Activated T-helper 1 cell treated with anti-CD3 and anti-CD28 coated beads, Interleukin-12 subunit alpha, Interleukin-12 subunit beta, Interleukin-2, Interleukin-4 antibody, amounts not matched to agents 30 ng/mL and 10 ng/mL and 1 ng/mL, durations not matched to agents 14 hours and 24 hours and 36 hours (primary cell): ENCODE data around the gene VSIG8. TPM values are rescaled to one million over a fixed set of nuclear protein-coding genes. Genes with fewer than 3 reads are reported as not detected.

ENCODE experiments used
- DNase-seq: peaks from one replicate; pipeline ENCODE4 v3.0.0; 2021; ENCODE audit warnings: low spot score
- H3K27ac Mint-ChIP-seq: one replicate; pipeline ENCODE4 v1.8.0; 2021; ENCODE audit warnings: mild to moderate bottlenecking, mixed read lengths
- H3K27me3 Mint-ChIP-seq: one replicate; pipeline ENCODE4 v1.8.0; 2022; ENCODE audit warnings: mild to moderate bottlenecking, moderate library complexity, mixed read lengths; ENCODE audit not compliant: insufficient read depth
- H3K36me3 Mint-ChIP-seq: one replicate; pipeline ENCODE4 v1.8.0; 2021; ENCODE audit warnings: low read depth, mixed read lengths
- H3K4me1 Mint-ChIP-seq: one replicate; pipeline ENCODE4 v1.8.0; 2021; ENCODE audit warnings: low read depth, mixed read lengths
- H3K4me3 Mint-ChIP-seq: one replicate; pipeline ENCODE4 v1.8.0; 2021; ENCODE audit warnings: mild to moderate bottlenecking, moderate library complexity, mixed read lengths
- H3K9me3 Mint-ChIP-seq: one replicate; pipeline ENCODE4 v1.8.0; 2021; ENCODE audit warnings: mixed read lengths
- intact Hi-C: fragments of 100-400 bp; cut with micrococcal nuclease; formaldehyde crosslinking; loops from one replicate; pipeline ENCODE4 v1.15.1; 2024
- total RNA-seq: library from RNA; stranded (reverse); gene quantifications from 2 replicates; pipeline ENCODE4 v1.2.3, GENCODE V29; 2022

Gene VSIG8
- total RNA-seq, 1 donor from 2014 or later: not detected

DNA sequence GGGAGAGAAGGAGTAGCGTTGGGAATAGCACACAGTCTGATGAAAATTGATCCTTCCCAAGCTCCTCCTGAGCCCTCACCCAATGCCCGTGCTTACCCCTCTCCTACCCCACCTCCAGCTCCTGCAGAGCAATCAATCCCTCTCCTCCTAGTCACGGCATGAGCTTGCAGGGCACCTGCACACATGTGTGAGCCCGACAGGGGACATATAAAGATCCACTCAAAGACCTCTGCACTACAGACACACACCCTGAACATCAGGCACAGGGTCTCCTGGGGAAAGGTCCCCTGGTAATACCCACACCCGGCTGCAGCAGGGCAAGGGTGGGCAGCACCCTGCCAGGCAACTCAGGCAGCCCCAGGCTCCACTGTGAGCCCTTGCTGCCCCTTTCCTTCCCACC is 426 bp downstream of the VSIG8 start:
- Mint-ChIP-seq H3K27me3 (peaks cover 17% of the 10 kb centered on the region), H3K27ac (no peak overlapping the region), H3K36me3 (no peaks in the 10 kb centered on the region), H3K4me3 (no peak overlapping the region), H3K4me1 (peaks cover 10% of the 10 kb centered on the region), H3K9me3 (no peaks in the 10 kb centered on the region)
- no peak for DNase-seq
- intact Hi-C loops: no loop called here

GRCh38 chr1:159861218-159861617 is 1.2 kb downstream of the VSIG8 start:
- Mint-ChIP-seq H3K27ac (no peak overlapping the region), H3K4me3 (no peak overlapping the region), H3K4me1 (peaks cover 2% of the 10 kb centered on the region), H3K9me3 (no peaks in the 10 kb centered on the region), H3K27me3 (peaks cover 14% of the 10 kb centered on the region), H3K36me3 (no peaks in the 10 kb centered on the region)
- intact Hi-C loops: no loop called here
- DNase-seq: no peak

- no peak for DNase-seq
- intact Hi-C loops: no loop called here
- Mint-ChIP-seq H3K4me3 (no peak overlapping the region), H3K27me3 (peaks cover 14% of the 10 kb centered on the region), H3K9me3 (no peaks in the 10 kb centered on the region), H3K36me3 (no peaks in the 10 kb centered on the region), H3K27ac (no peak overlapping the region), H3K4me1 (peaks cover under 1% of the 10 kb centered on the region)
Observed at GRCh38 chr1:159860456-159860855, 2.0 kb downstream of the VSIG8 start.

DNA sequence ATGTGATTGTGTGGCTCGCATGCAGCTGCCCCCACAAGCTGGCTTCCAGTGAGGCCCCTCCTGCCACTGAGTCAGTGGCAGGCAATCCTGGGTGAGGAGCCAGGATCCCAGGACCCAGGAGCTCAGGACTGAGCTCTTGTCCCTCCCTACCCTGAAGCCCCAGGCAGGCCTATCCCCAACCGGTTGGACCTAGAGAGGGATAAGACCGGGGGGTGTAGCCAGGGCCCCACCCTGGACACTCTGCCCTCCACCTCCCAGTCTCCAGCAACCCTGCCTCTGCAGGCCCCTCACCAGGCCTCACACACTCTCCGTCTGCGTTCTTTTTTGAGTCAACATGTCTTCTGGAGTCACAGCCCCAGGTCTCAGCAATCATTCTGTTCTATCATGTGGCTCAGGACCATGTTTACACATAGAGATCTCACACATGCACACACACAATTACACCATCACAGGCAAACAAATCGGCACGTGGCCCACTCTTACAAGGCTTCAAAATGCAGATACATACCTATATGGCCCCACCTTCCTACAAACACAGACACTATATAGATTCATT is 2.6 kb downstream of the VSIG8 start:
- no peak overlapping the region for H3K27ac Mint-ChIP-seq
- H3K27me3 Mint-ChIP-seq: peaks cover 14% of the 10 kb centered on the region
- DNase-seq: no peak
- H3K4me1 Mint-ChIP-seq: peaks cover 6% of the 10 kb centered on the region
- no peaks in the 10 kb centered on the region for H3K9me3 Mint-ChIP-seq
- intact Hi-C loops: no loop called here
- H3K4me3 Mint-ChIP-seq: no peak overlapping the region
- H3K36me3 Mint-ChIP-seq: no peaks in the 10 kb centered on the region

DNA sequence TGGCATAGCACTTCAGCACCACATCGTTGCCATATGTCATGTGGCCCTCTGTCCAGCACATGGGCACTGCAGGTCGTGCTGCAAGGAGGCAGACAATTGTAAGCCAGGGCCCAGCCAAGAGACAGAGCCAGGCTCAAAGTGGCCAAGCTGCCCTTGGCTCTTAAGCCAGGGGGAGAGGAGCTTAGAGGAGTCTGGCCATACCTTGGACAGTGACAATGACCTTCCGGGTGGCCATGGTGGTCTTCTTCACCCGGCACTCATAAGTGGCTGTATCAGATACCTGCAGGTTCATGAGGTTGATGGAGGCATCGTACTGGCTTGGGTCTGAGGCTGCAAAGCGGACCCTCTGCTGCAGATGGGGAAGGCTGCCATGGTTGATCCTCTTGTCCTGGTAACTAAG is 4.6 kb downstream of the VSIG8 start:
- Mint-ChIP-seq H3K27ac (no peak overlapping the region), H3K27me3 (peaks cover 19% of the 10 kb centered on the region), H3K4me3 (no peak overlapping the region), H3K9me3 (no peaks in the 10 kb centered on the region), H3K4me1 (peaks cover 13% of the 10 kb centered on the region), H3K36me3 (no peaks in the 10 kb centered on the region)
- DNase-seq: no peak
- intact Hi-C loops: no loop called here

DNA sequence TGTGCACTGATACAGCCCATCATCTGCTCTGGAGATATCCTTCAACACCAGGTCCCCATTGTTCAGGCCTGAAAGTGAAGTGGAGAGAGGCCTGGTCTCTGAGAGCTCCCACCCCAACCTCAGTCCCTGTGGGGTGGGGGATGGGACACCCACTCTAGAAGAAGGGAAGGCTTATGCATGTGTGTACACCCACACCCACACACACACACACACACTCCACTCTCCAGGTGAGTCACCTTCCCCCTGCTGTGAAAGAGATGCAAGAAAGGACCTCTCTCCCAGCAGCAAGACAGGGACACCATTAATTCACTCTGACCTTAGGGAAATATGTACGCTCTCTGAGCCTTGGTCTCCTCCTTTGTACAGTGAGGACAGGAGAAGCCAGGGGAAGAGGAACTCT is 5.9 kb downstream of the VSIG8 start:
- Mint-ChIP-seq H3K36me3 (no peaks in the 10 kb centered on the region), H3K27ac (no peak overlapping the region), H3K4me3 (no peak overlapping the region), H3K4me1 (peaks cover 13% of the 10 kb centered on the region), H3K9me3 (no peaks in the 10 kb centered on the region), H3K27me3 (peaks cover 24% of the 10 kb centered on the region)
- intact Hi-C loops: no loop called here
- no peak for DNase-seq

DNA sequence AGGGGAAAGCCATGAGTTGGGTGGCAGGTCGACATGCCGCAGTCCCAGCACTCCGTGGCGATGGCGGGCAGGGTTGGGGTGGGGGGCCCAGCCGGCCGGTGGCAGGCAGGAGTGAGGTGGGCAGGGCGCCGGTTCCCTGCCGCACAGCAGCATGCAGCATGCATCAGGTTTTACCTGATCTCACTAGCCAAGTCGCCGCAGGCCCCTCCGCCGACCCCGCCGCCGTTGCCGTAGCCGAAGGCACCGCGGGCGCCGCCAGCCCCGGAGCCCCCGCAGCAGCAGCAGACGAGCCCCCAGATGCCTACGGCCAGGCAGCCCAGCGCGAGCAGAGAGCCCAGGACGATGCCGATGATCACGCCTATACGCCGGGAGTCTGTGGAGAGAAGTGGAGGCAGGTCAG is 6.7 kb downstream of the VSIG8 start:
- DNase-seq: no peak
- Mint-ChIP-seq H3K4me3 (no peak overlapping the region), H3K27ac (no peak overlapping the region)

DNA sequence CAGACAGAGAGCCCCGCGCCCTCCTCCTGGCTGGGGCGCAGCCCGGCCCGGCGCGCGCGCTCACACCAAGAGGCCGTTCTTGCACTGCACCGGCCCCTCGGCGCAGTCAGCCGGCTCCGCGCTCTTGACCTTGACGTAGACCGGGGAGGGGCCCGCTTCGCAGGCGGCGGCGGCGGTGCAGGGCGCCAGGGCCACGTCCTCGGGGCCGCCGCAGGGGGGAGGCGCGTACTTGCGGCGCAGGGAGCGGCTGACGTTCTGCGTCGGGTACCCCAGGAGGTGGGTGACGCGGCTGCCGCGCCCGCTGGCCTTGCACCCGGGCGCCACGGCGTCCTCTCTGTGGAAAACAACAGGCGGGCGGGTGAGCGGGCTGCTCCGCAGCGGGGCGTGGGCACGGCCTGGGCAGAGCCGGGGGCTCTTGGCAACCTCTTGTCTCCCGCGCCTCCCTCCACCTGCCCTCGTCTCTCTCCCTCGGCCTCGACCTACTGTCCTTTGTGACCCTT is 7.7 kb downstream of the VSIG8 start:
- H3K4me3 Mint-ChIP-seq: peak overlapping the region; percentile 79
- H3K27me3 Mint-ChIP-seq: peaks cover 36% of the 10 kb centered on the region
- H3K36me3 Mint-ChIP-seq: no peaks in the 10 kb centered on the region
- intact Hi-C loops: loop anchor here (2.0 kb wide), 1 partner anchor 74 kb away; the partner anchor contains the start of gene DUSP23
- H3K9me3 Mint-ChIP-seq: no peaks in the 10 kb centered on the region
- DNase-seq: peak; percentile 58
- H3K4me1 Mint-ChIP-seq: peaks cover 13% of the 10 kb centered on the region
- no peak overlapping the region for H3K27ac Mint-ChIP-seq

More for the DNA sequence above, 6.7 kb downstream of the VSIG8 start:
- intact Hi-C loops: loop anchor here (2.0 kb wide), 1 partner anchor 75 kb away; the partner anchor contains the start of gene DUSP23
- no peaks in the 10 kb centered on the region for H3K36me3 Mint-ChIP-seq
- H3K9me3 Mint-ChIP-seq: no peaks in the 10 kb centered on the region
- H3K4me1 Mint-ChIP-seq: peaks cover 13% of the 10 kb centered on the region
- H3K27me3 Mint-ChIP-seq: peaks cover 30% of the 10 kb centered on the region

GRCh38 chr1:159854116-159854692 is 8.3 kb downstream of the VSIG8 start:
- no peak for DNase-seq
- H3K27ac Mint-ChIP-seq: no peak overlapping the region
- H3K9me3 Mint-ChIP-seq: no peaks in the 10 kb centered on the region
- intact Hi-C loops: loop anchor here (2.0 kb wide), 1 partner anchor 73 kb away; the partner anchor contains the start of gene DUSP23
- H3K27me3 Mint-ChIP-seq: peaks cover 36% of the 10 kb centered on the region
- H3K4me1 Mint-ChIP-seq: peaks cover 13% of the 10 kb centered on the region
- H3K4me3 Mint-ChIP-seq: peak overlapping the region; percentile 67
- no peaks in the 10 kb centered on the region for H3K36me3 Mint-ChIP-seq

DNA sequence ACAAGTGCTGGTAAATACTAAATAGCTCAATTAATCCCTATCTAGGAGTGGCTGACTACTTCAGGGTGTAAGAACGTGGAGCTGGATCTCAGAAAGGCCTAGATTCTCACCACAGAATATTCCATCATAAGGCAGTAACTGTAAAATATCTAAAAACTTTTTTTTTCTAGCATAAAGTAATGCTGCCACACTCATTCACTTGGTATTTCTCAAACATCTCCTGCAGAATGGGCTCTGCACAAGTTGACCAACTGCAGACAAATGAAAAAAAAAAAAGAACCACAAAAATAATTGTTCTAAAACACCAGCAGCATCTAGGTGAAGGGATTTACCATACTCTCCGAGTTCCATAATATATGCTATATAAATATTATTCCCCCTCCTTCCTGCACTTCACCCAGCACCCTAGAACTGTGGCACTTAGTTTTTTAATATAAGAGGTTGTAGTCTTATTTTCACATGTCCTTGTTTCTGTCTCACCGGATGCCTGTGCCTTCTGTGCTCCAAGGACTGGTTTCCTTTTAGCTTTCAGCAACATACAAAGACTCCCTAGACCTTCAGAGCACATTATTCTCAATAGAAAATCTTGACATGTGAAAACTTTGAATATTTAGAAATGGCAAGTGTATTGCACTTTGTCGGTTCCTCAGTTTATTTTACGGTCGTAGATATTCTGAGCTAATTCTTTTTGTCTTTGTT is 8.9 kb downstream of the VSIG8 start:
- Mint-ChIP-seq H3K36me3 (no peaks in the 10 kb centered on the region), H3K27me3 (peaks cover 36% of the 10 kb centered on the region), H3K4me1 (peaks cover 13% of the 10 kb centered on the region), H3K9me3 (no peaks in the 10 kb centered on the region), H3K27ac (no peak overlapping the region), H3K4me3 (peak overlapping the region; percentile 67)
- DNase-seq: no peak
- intact Hi-C loops: loop anchor here (2.0 kb wide), 1 partner anchor 73 kb away; the partner anchor contains the start of gene DUSP23

DNA sequence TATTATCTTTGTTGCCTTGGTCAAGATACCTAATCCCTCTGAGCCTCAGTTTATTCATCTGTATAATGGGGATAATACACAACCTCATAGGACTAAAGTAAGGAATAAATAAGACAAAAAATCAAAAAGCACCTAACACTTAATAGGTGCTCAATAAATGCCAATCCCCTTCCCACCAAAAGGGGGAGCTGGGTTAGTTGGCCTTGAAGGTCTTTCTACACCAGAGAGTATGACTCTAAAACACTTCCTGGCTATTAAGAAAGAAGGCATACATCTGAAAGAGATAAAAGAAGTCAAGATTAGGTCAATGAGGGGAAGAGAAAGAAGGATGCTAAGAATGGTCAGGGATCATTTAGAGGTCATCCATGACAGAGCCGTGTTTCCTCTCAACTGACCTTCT is 11.1 kb downstream of the VSIG8 start:
- DNase-seq: no peak
- H3K9me3 Mint-ChIP-seq: no peaks in the 10 kb centered on the region
- intact Hi-C loops: no loop called here

DNA sequence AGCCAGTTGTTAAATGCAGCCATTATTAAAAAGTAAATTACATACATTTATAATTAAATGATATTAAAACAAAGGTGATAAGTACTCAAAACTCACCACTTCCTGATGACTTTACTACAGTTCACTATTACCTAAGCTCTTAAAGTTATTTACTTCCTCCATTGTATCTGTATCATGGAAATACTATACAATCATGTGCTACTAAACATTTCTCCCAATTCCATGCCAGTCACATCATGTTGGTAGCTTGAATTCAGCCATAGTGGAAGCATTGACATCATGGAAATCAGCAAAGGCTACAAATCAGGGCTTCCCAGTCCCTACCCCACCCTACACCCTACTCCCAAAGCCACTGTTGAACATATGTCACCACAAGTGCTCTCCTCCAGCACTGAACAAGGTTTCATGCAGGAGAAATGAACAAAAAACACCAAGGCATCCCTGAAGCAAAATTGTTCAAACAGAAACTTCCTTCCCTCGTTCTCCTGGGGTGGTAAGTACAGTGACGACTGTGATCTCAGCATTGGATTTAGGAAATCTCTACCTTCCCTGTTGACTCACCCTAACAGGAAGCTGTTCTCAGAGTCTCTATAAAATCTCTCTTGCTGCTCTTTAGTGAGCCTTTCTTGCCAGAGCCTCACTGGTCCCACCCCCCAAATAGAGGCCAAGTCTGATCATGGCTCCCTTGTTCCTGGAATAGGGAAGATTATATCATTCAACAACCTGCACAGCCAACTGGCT is 12.7 kb downstream of the VSIG8 start:
- Mint-ChIP-seq H3K4me3 (no peak overlapping the region), H3K4me1 (peaks cover 7% of the 10 kb centered on the region), H3K9me3 (no peaks in the 10 kb centered on the region), H3K27me3 (peaks cover 43% of the 10 kb centered on the region), H3K27ac (no peak overlapping the region), H3K36me3 (no peaks in the 10 kb centered on the region)
- intact Hi-C loops: no loop called here
- no peak for DNase-seq

More for the DNA sequence above, 11.1 kb downstream of the VSIG8 start:
- H3K4me3 Mint-ChIP-seq: no peak overlapping the region
- H3K4me1 Mint-ChIP-seq: peaks cover 13% of the 10 kb centered on the region
- H3K27me3 Mint-ChIP-seq: peaks cover 40% of the 10 kb centered on the region
- H3K36me3 Mint-ChIP-seq: no peaks in the 10 kb centered on the region
- no peak overlapping the region for H3K27ac Mint-ChIP-seq
